ENCODE data around the gene RAB8A.
A peak's percentile ranks its signal among the peaks of the same experiment; 100 is the strongest.

Gene RAB8A

GRCh38 chr19:16146112-16146511 is 34.4 kb downstream of the RAB8A start:
- Mint-ChIP-seq H3K4me3 (peak overlapping the region; percentile 98 to 99), H3K27me3 (no peaks in the 10 kb centered on the region), H3K27ac (peak overlapping the region; percentile 10 to 99), H3K9me3 (no peaks in the 10 kb centered on the region), H3K36me3 (ENCODE audit: insufficient read depth) (peaks cover 39% of the 10 kb centered on the region), H3K4me1 (ENCODE audit: low read depth in 2 of 2) (peaks cover 27 to 36% of the 10 kb centered on the region in 2 donors)
- DNase-seq (no peak), ATAC-seq (replicated peaks) (no peak)

DNA sequence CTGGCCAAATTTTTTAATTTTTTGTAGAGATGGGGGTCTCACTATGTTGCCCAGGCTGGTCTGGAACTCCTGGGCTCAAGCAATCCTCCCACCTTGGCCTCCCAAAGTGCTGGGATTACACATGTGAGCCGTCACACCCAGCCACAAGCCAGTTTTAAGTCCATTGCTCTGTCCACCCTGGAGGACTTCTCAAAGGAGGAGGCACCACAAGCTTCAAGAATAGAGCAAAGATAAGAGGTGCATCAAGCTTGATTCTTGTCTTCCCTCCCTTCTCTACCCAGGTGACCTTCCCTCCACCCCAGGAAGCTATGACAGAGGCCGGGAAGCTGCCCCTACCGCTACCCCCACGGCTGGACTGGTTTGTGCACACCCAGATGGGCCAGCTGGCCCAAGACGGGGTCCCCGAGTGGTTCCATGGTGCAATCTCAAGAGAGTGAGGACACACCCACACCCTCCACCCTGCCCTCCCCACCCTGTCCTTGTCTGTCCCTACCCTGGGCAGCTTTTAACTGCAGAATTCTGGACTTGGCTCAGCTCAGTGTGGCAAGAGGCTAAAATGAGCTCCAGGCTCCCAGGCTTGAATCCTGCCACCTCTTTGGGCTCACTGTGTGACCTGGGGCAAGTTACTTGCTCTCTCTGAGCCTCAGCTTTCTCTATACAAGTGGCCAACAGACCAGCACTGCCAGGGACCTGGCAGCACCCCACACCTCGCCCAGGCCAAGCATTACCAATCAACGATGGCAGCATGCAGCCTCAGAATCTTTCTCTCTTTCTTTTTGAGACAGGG is 36.9 kb downstream of the RAB8A start:
- no peaks in the 10 kb centered on the region for H3K9me3 Mint-ChIP-seq
- peaks cover 56% of the 10 kb centered on the region for H3K36me3 Mint-ChIP-seq (ENCODE audit: insufficient read depth)
- peaks cover 13 to 21% of the 10 kb centered on the region in 2 donors for H3K4me1 Mint-ChIP-seq (ENCODE audit: low read depth in 2 of 2)
- DNase-seq (no peak), ATAC-seq (replicated peaks) (no peak)
- peak overlapping the region; percentile 54 to 86 for H3K27ac Mint-ChIP-seq
- H3K4me3 Mint-ChIP-seq = peak overlapping the region in 1 of 2 donors; percentile 17
- H3K27me3 Mint-ChIP-seq = no peaks in the 10 kb centered on the region

DNA sequence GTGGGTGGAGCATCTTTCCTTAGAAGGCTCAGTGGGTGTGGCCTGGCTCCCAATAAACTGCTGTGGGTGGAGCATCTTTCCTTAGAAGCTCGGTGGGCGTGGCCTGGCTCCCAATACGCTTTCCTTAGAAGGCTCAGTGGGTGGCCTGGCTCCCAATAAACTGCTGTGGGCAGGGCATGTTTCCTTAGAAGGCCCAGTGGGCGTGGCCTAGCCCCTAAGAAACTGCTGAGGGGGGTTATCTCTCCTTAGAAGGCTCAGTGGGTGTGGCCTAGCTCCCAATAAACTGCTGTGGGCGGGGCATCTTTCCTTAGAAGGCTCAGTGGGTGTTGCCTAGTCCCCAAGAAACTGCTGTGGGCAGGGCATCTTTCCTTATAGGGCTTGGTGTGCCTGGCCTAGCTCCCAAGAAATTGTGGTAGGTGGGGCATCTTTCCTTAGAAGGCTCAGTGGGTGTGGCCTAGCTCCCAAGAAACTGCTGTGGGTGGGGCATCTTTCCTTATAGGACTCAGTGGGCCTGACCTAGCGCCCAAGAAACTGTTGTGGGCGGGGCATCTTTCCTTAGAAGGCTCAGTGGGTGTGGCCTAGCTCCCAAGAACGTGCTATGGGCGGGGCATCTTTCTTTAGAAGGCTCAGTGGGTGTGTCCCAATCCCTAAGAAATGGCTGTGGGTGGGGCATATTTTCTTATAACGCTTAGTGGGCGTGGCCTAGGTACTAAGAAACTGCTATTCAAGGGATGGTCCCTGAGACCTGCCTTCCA is 42.1 kb downstream of the RAB8A start:
- DNase-seq = no peak
- H3K27ac Mint-ChIP-seq = peak overlapping the region in 1 of 2 donors; percentile 73
- peaks cover 9 to 12% of the 10 kb centered on the region in 2 donors for H3K4me1 Mint-ChIP-seq (ENCODE audit: low read depth in 2 of 2)
- H3K4me3 Mint-ChIP-seq = no peak overlapping the region
- H3K36me3 Mint-ChIP-seq (ENCODE audit: insufficient read depth) = peaks cover 82% of the 10 kb centered on the region
- H3K27me3 Mint-ChIP-seq = no peaks in the 10 kb centered on the region
- no peak for ATAC-seq (replicated peaks)
- H3K9me3 Mint-ChIP-seq = no peaks in the 10 kb centered on the region

DNA sequence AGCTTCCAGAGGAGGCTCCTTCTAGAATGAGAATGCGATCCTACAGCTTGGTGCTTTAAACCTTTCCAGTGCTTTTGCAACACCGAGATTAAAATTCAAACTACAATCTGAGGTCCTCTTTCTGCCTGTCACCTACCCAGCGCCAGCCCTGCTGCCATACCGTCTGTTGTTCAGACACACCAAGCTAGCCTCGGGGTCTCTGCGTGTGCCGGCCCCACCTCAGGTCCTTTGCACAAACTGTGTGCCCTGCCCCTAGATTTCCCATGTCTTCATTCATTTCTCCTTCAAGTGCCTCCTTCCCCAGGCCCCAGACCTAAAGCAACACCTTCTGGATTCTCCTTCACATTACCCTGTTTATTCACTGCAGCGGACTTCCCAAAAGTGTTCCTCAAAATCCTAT is 42.9 kb downstream of the RAB8A start:
- no peaks in the 10 kb centered on the region for H3K9me3 Mint-ChIP-seq
- H3K27me3 Mint-ChIP-seq = no peaks in the 10 kb centered on the region
- DNase-seq (no peak), ATAC-seq (replicated peaks) (no peak)
- no peak overlapping the region for H3K4me3 Mint-ChIP-seq
- H3K36me3 Mint-ChIP-seq (ENCODE audit: insufficient read depth) = peaks cover 76% of the 10 kb centered on the region
- H3K4me1 Mint-ChIP-seq (ENCODE audit: low read depth in 2 of 2) = peaks cover 9% of the 10 kb centered on the region in 2 donors
- peak overlapping the region in 1 of 2 donors; percentile 75 for H3K27ac Mint-ChIP-seq

- ATAC-seq (replicated peaks) (no peak), DNase-seq (no peak)
- H3K4me3 Mint-ChIP-seq = no peak overlapping the region
- no peaks in the 10 kb centered on the region for H3K9me3 Mint-ChIP-seq
- peaks cover 9% of the 10 kb centered on the region in 2 donors for H3K4me1 Mint-ChIP-seq (ENCODE audit: low read depth in 2 of 2)
- peak overlapping the region; percentile 75 to 86 for H3K27ac Mint-ChIP-seq
- peaks cover 71% of the 10 kb centered on the region for H3K36me3 Mint-ChIP-seq (ENCODE audit: insufficient read depth)
- no peaks in the 10 kb centered on the region for H3K27me3 Mint-ChIP-seq
These were observed 43.4 kb downstream of the RAB8A start for GRCh38 chr19:16155128-16155527.

DNA sequence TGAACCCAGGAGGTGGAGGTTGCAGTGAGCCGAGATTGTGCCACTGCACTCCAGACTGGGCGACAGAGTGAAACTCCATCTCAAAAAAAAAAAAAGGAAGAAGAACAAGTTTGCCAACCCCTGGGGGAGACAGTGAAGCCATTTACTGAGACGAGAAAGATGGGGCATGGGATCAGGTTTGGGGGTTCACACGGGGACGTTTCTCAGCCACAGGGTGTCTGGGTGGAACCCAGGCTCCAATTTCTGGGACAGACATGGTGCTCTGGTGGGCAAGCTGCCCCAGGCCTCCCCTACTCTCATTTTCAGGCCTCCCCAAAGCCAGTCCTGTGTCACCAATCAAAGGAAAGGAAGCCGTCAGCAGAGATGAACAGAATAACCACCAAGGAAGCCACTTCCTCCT is 45.2 kb downstream of the RAB8A start:
- no peak for DNase-seq
- Mint-ChIP-seq H3K4me1 (ENCODE audit: low read depth in 2 of 2) (peaks cover 9 to 13% of the 10 kb centered on the region in 2 donors), H3K36me3 (ENCODE audit: insufficient read depth) (peaks cover 53% of the 10 kb centered on the region), H3K27me3 (no peaks in the 10 kb centered on the region), H3K4me3 (no peak overlapping the region), H3K27ac (peak overlapping the region in 1 of 2 donors; percentile 80), H3K9me3 (no peaks in the 10 kb centered on the region)
- ATAC-seq (replicated peaks) = no peak

- Mint-ChIP-seq H3K36me3 (ENCODE audit: insufficient read depth) (peaks cover 46% of the 10 kb centered on the region), H3K4me1 (ENCODE audit: low read depth in 2 of 2) (peaks cover 9 to 13% of the 10 kb centered on the region in 2 donors), H3K27me3 (no peaks in the 10 kb centered on the region), H3K9me3 (no peaks in the 10 kb centered on the region), H3K4me3 (no peak overlapping the region), H3K27ac (peak overlapping the region in 1 of 2 donors; percentile 80)
- DNase-seq = no peak
- ATAC-seq (replicated peaks) = no peak
These were observed 45.9 kb downstream of the RAB8A start for GRCh38 chr19:16157601-16158000.

GRCh38 chr19:16159655-16160054 is 48.0 kb downstream of the RAB8A start:
- ATAC-seq (replicated peaks) (no peak), DNase-seq (no peak)
- Mint-ChIP-seq H3K27ac (no peak overlapping the region), H3K4me3 (no peak overlapping the region), H3K27me3 (no peaks in the 10 kb centered on the region), H3K9me3 (no peaks in the 10 kb centered on the region), H3K36me3 (ENCODE audit: insufficient read depth) (peaks cover 30% of the 10 kb centered on the region), H3K4me1 (ENCODE audit: low read depth in 2 of 2) (peaks cover 8 to 12% of the 10 kb centered on the region in 2 donors)

GRCh38 chr19:16160445-16160942 is 48.8 kb downstream of the RAB8A start:
- Mint-ChIP-seq H3K27ac (no peak overlapping the region), H3K36me3 (ENCODE audit: insufficient read depth) (peaks cover 24% of the 10 kb centered on the region)

GRCh38 chr19:16160943-16161560 is 49.4 kb downstream of the RAB8A start:
- Mint-ChIP-seq H3K27me3 (no peaks in the 10 kb centered on the region), H3K4me1 (ENCODE audit: low read depth in 2 of 2) (peaks cover 0 to 4% of the 10 kb centered on the region in 2 donors), H3K9me3 (no peaks in the 10 kb centered on the region), H3K27ac (peak overlapping the region in 1 of 2 donors; percentile 49), H3K36me3 (ENCODE audit: insufficient read depth) (peaks cover 18% of the 10 kb centered on the region), H3K4me3 (no peak overlapping the region)
- DNase-seq = no peak
- no peak for ATAC-seq (replicated peaks)

More at GRCh38 chr19:16160445-16160942, 48.8 kb downstream of the RAB8A start:
- no peak for ATAC-seq (replicated peaks)
- Mint-ChIP-seq H3K4me1 (ENCODE audit: low read depth in 2 of 2) (peaks cover 0 to 4% of the 10 kb centered on the region in 2 donors), H3K4me3 (no peak overlapping the region), H3K27me3 (no peaks in the 10 kb centered on the region), H3K9me3 (no peaks in the 10 kb centered on the region)
- no peak for DNase-seq

GRCh38 chr19:16161840-16162239 is 50.2 kb downstream of the RAB8A start:
- Mint-ChIP-seq H3K9me3 (no peaks in the 10 kb centered on the region), H3K4me3 (no peak overlapping the region), H3K27ac (peak overlapping the region in 1 of 2 donors; percentile 49), H3K4me1 (ENCODE audit: low read depth in 2 of 2) (peaks cover 0 to 4% of the 10 kb centered on the region in 2 donors), H3K36me3 (ENCODE audit: insufficient read depth) (peaks cover 10% of the 10 kb centered on the region), H3K27me3 (no peaks in the 10 kb centered on the region)
- ATAC-seq (replicated peaks) (no peak), DNase-seq (no peak)

DNA sequence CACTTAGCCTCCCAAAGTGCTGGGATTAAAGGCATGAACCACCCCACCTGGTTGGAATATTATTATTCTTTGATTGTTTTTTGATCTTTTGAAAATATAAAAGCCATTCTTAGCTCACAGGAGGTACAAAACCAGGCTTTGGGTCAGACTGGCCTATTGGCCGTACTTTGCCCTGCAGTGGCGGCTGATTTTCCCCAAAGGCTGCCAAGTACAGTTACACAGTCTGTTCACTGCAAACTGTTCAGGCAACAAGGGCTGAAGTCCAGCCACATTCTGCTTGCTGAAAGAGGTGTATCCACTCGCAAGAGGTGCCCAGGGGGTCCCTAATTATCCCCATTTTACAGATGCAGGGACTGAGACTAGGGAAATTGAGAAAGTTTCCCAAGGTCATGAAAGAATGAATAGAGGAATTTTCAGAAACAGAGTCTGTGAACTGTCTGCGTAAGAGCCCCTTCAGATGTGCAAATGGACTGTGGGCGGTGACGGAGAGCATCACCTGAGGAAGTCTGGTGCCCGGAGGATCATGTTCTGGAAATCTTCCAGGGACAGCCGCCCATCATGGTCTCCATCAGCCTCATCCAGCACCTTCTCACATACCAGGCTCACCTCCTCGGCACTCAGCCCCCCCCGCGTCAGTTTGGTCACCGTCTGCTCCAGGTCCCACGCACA is 52.7 kb downstream of the RAB8A start:
- peaks cover 0 to 16% of the 10 kb centered on the region in 2 donors for H3K4me1 Mint-ChIP-seq (ENCODE audit: low read depth in 2 of 2)
- DNase-seq (no peak), ATAC-seq (replicated peaks) (no peak)
- H3K27ac Mint-ChIP-seq = no peak overlapping the region
- no peak overlapping the region for H3K4me3 Mint-ChIP-seq
- no peaks in the 10 kb centered on the region for H3K9me3 Mint-ChIP-seq
- H3K36me3 Mint-ChIP-seq (ENCODE audit: insufficient read depth) = no peaks in the 10 kb centered on the region
- no peaks in the 10 kb centered on the region for H3K27me3 Mint-ChIP-seq

- no peaks in the 10 kb centered on the region for H3K36me3 Mint-ChIP-seq (ENCODE audit: insufficient read depth)
- DNase-seq (no peak), ATAC-seq (replicated peaks) (no peak)
- no peak overlapping the region for H3K27ac Mint-ChIP-seq
- no peak overlapping the region for H3K4me3 Mint-ChIP-seq
- H3K9me3 Mint-ChIP-seq = no peaks in the 10 kb centered on the region
- peaks cover 0 to 13% of the 10 kb centered on the region in 2 donors for H3K4me1 Mint-ChIP-seq (ENCODE audit: low read depth in 2 of 2)
- H3K27me3 Mint-ChIP-seq = no peaks in the 10 kb centered on the region
These were observed 54.7 kb downstream of the RAB8A start for GRCh38 chr19:16166417-16166816.
